GM12875 (cell line): ENCODE measurements around the gene RASSF5.

Source experiments
- H3K4me3 ChIP-seq: one replicate; pipeline ENCODE4 v1.5.1; 2011; ENCODE audit warnings: low read depth, low read length, control low read depth
- CTCF ChIP-seq: IDR thresholded peaks from 2 replicates; pipeline ENCODE4 v1.5.1; 2011; ENCODE audit warnings: low read depth, mild to moderate bottlenecking, control low read depth, inconsistent platforms, low read length, moderate library complexity, borderline replicate concordance; ENCODE audit not compliant: insufficient read depth

RASSF5 gene

GRCh38 chr1:206524739-206525364 is 17.5 kb downstream of the RASSF5 start:
- TF ChIP-seq CTCF: no peak
- no peak overlapping the region for H3K4me3 ChIP-seq

GRCh38 chr1:206526064-206526911 is 19.0 kb downstream of the RASSF5 start:
- H3K4me3 ChIP-seq: no peak overlapping the region
- TF ChIP-seq CTCF: no peak

DNA sequence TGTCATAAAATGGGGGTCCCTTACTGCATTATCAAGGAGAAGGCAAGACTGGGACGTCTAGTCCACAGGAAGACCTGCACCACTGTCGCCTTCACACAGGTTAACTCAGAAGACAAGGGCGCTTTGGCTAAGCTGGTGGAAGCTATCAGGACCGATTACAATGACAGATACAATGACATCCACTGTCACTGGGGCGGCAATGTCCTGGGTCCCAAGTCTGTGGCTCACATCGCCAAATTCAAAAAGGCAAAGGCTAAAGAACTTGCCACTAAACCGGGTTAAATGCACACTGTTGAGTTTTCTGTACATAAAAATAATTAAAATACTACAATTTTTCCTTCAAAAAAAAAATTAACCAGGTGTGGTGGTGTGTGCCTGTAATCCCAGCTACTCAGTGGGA is 22.1 kb downstream of the RASSF5 start:
- no peak overlapping the region for H3K4me3 ChIP-seq
- no peak for TF ChIP-seq CTCF

GRCh38 chr1:206532368-206532767 is 25.0 kb downstream of the RASSF5 start:
- no peak for TF ChIP-seq CTCF
- H3K4me3 ChIP-seq: no peak overlapping the region

- no peak overlapping the region for H3K4me3 ChIP-seq
- no peak for TF ChIP-seq CTCF
Measured at GRCh38 chr1:206534552-206534951, 27.2 kb downstream of the RASSF5 start.

- TF ChIP-seq CTCF: no peak
- H3K4me3 ChIP-seq: no peak overlapping the region
Measured at GRCh38 chr1:206535853-206536188, 28.5 kb downstream of the RASSF5 start.

- no peak for TF ChIP-seq CTCF
- H3K4me3 ChIP-seq: no peak overlapping the region
Measured at GRCh38 chr1:206537141-206537540, 29.8 kb downstream of the RASSF5 start.
